HG03280 (cell line): ENCODE data around the gene PAX3.
"Not testable (repeated sequence)": the region's sequence is repeated elsewhere in the genome, so short reads cannot be mapped to it uniquely, and the experiment has no call there.

Experiments used
- ATAC-seq: cut with Tn5 transposase; IDR thresholded peaks from one replicate; pipeline ENCODE4 v1.9.1; 2021; ENCODE audit warnings: mild to moderate bottlenecking, moderate library complexity; ENCODE audit not compliant: unreplicated experiment

PAX3 gene

GRCh38 chr2:222217712-222218111 lies 81.1 kb downstream of the PAX3 start:
- no peak for ATAC-seq

- ATAC-seq, result no peak
Measured at GRCh38 chr2:222214885-222215284, 83.9 kb downstream of the PAX3 start.

- ATAC-seq, result no peak
Measured at GRCh38 chr2:222213049-222213448, 85.7 kb downstream of the PAX3 start.

GRCh38 chr2:222212571-222212970 lies 86.2 kb downstream of the PAX3 start:
- no peak for ATAC-seq

- ATAC-seq, result no peak
Measured at GRCh38 chr2:222208010-222208690, 90.6 kb downstream of the PAX3 start.

GRCh38 chr2:222205136-222205535 lies 93.7 kb downstream of the PAX3 start:
- no peak for ATAC-seq

- ATAC-seq, result no peak
Measured at GRCh38 chr2:222203041-222203440, 95.8 kb downstream of the PAX3 start.

GRCh38 chr2:222196159-222196558 lies 102.6 kb downstream of the PAX3 start:
- ATAC-seq, result no peak

GRCh38 chr2:222194669-222195068 lies 104.1 kb downstream of the PAX3 start:
- ATAC-seq, result no peak

- no peak for ATAC-seq
Measured at GRCh38 chr2:222193328-222193983, 105.3 kb downstream of the PAX3 start.

- ATAC-seq, result no peak
Measured at GRCh38 chr2:222180619-222181018, 118.2 kb downstream of the PAX3 start.

GRCh38 chr2:222179592-222179991 lies 119.2 kb downstream of the PAX3 start:
- no peak for ATAC-seq

GRCh38 chr2:222178450-222178849 lies 120.3 kb downstream of the PAX3 start:
- no peak for ATAC-seq

GRCh38 chr2:222176890-222177289 lies 121.9 kb downstream of the PAX3 start:
- no peak for ATAC-seq

GRCh38 chr2:222174450-222174849 lies 124.3 kb downstream of the PAX3 start:
- ATAC-seq, result no peak

GRCh38 chr2:222169346-222169745 lies 129.5 kb downstream of the PAX3 start:
- no peak for ATAC-seq

GRCh38 chr2:222167762-222168161 lies 131.0 kb downstream of the PAX3 start:
- no peak for ATAC-seq

- no peak for ATAC-seq
Measured at GRCh38 chr2:222160944-222161343, 137.9 kb downstream of the PAX3 start.

- ATAC-seq, result no peak
Measured at GRCh38 chr2:222160125-222160524, 138.7 kb downstream of the PAX3 start.

GRCh38 chr2:222159221-222159620 lies 139.6 kb downstream of the PAX3 start:
- no peak for ATAC-seq

GRCh38 chr2:222155003-222155664 lies 143.7 kb downstream of the PAX3 start:
- not testable (repeated sequence) for ATAC-seq
